Activated naive CD8-positive, alpha-beta T cell treated with anti-CD3 and anti-CD28 coated beads, Interleukin-2, amount 50 U/mL, for 16 hours (primary cell): ENCODE measurements around the gene HS6ST2.

Experiments used
- DNase-seq: peaks from one replicate; pipeline ENCODE4 v3.0.0-alpha.2; 2020; ENCODE audit warnings: low read depth, low spot score

HS6ST2 gene

DNA sequence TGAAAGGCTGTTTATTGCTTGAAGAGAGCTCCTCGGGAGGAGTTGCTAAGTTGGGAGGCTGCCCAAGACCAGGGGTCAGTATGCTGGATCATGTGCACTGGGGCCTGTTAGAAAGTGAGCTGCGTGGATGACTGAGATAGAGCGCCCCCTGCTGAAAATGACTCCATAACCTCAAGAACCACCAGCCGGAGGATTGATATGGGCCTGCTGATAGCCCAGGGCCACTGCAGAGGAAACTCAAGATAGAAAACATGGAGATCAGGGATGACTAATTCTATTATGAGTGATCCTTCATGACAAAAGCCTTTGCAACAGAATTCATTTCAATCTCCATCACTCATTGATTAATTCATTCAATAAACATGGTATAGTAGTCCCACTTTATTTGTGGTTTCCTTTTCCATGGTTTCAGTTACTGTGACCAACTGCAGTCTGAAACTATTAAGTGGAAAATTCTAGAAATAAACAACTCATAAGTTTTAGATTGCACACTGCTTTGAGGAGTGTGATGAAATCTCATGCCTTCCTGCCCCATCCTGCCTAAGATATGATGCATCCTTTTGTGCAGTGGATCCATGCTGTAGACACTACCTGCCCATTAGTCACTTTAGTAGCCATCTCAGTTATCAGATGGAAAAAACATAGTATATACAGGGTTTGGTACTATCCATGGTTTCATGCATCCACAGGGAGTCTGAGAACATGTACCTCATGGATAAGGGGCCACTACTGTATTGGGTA lies 342.9 kb downstream of the HS6ST2 start:
- no peak for DNase-seq

GRCh38 chrX:132614297-132614696 lies 344.1 kb downstream of the HS6ST2 start:
- no peak for DNase-seq

- DNase-seq: no peak
Observed at GRCh38 chrX:132613801-132614200, 344.6 kb downstream of the HS6ST2 start.

GRCh38 chrX:132612821-132613564 lies 345.4 kb downstream of the HS6ST2 start:
- no peak for DNase-seq

GRCh38 chrX:132610536-132610935 lies 347.9 kb downstream of the HS6ST2 start:
- no peak for DNase-seq

DNA sequence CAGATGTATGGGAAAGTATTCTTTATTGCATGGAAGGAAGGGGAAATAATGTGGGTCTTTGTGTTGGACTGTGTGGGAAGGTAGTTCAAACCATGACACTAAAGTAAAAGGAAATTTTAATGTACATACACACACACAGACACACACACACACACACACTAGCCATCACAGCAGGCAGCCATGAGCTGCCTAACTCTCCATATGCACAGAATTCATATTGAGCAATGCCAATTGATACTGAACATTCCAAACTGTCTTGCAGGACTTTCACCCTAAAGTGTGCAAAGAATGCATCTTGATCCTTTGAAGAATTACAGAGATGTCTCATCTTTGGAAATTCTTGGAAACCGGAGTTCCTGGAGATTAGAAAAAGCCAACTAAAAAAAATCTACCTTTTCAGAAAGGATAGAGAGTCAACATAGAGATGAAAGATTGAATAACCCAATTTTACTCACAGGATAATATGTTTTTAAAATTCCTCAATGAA lies 349.0 kb downstream of the HS6ST2 start:
- no peak for DNase-seq

DNA sequence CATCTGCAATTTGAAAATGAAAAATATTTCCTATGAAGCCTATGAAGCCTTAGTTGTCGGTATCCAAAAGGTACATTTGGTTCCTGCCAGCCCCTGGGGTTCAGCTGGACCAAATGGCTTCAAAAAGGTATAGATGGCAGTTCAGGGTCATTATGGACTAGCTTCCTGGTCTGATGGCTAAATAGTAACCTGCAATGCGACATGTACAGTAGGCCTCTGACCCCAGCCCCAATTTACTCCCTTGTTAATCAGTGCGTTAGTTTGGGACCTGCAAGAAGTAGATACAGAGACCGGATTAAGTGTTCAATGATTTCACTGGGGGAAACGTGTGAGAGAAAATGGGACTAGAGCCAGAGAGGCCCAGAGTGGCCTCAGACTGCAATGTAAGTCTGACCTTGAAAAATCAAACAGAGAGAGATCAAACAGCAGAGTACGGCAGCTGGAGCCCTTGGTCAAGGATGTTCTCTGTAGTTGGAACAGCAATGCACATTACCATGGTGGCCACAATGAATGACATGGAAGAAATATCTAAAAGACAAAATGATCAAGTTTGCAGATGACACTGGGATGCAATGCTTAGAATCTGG lies 354.6 kb downstream of the HS6ST2 start:
- no peak for DNase-seq

DNA sequence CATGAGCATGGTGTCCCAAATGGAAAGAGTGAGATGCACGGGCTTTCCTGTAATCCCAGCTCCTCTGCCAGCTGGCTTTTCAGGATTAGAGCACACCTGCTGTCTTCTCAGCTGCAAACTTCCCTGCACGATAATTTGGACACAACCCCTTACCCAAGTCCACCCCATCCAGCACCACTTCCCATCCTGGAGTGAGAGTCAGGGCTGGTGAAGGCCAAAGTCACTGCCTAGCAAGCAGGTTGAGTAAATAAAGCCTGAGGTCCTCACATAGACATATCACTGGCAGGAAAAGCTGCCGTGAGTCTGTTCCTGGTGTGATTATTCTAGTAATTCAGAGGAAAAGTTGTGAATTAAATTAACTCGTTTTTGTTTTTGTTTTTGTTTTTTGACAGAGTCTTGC lies 355.7 kb downstream of the HS6ST2 start:
- DNase-seq: no peak

DNA sequence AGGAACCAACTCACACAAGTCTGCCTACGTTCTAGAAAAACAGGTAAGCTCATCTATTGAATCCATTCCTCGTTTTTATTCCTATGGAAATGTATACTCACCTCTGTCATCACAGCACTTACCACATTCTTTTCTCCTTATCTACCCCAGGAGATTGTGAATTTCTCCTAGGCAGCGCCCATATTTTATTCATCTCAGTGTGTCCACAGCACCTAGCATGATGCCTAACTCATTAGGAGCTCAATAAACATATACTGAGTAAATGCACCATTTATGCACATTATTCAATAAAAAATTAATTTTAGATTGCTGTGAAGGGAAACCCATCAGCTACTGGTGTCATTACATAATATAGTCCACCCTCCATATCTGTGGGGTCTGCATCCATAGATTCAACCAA lies 363.4 kb downstream of the HS6ST2 start:
- DNase-seq: no peak

GRCh38 chrX:132594129-132594528 lies 364.3 kb downstream of the HS6ST2 start:
- DNase-seq: no peak

GRCh38 chrX:132592880-132593279 lies 365.5 kb downstream of the HS6ST2 start:
- no peak for DNase-seq

DNA sequence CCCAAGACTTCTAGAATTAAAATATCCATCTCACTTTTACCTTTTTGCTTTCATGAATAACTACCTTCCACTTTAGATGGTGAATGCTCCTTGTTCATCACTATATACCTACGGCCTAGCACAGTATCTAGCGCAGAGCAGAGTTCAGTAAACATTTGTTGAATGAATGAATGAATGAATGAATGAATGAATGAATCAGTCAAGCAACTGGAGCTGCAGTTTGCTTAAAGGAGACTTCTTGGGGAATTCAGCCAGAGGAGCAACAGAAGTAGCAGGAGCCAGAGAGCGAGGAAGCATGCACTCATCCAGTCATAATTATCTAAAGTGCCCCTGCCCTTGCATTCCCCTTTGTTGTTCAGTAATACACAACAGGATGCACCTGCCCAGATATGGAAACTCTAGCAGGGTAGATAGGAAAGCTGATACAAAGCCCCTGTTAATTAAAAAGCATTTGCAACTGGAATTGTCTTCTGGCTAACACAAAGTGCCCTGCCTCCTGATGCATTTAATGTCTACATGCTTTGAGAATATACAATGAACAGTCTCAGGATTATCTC lies 366.6 kb downstream of the HS6ST2 start:
- DNase-seq: no peak

DNA sequence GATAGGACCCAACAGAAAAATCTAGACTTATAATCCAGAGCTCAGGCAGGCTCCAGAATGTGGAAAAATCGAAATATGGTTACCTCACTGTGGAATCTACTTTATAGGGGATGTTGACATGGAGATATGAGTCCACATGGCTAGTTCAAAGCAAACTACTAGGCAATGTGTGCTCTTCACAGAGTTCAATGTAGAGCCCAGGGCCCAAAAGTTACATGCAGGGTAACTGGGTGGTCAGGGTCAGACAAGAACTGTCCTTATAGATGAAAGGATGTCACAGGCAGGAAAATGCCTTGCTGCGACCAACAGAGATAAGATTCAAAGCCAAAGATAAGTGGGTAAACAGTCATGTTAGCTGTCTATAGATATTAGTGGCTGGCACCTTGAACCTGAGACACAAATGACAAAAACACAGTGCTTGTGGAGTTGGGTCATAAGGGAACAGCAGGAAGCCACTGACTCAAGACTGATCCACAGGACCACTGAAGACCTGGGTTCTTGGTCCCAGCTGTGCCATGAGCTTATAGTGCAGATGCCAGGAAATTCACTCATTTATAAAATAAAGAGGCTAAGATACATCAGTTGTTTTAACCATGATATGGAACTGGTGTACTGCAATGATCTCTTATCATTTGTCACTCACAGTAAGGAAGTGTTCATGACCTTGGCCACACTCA lies 367.9 kb downstream of the HS6ST2 start:
- no peak for DNase-seq

- DNase-seq: no peak
Observed at GRCh38 chrX:132584936-132585335, 373.5 kb downstream of the HS6ST2 start.

GRCh38 chrX:132576939-132577338 lies 381.5 kb downstream of the HS6ST2 start:
- DNase-seq: no peak
